ENCODE results near the gene PPIL1. TPM values are rescaled to one million over a fixed set of nuclear protein-coding genes. Genes with fewer than 3 reads are reported as not detected.

The PPIL1 gene
- total and polyA plus RNA-seq, 2 of the 13 experiments (the other 11 are each of a cell fraction or from before 2014, with no cell fraction given), result 74.2 to 144 TPM

GRCh38 chr6:36885461-36886401 is 11.1 kb upstream of the PPIL1 start, which contains the start of gene C6orf89 (continued):
- TF ChIP-seq HIC2 (CRISPR knock-in tag; IDR thresholded peaks at IDR 0.05; ENCODE audit: low read depth) (peak; percentile 31; the same call in 1 of the 2 replicates), RBM22 (optimal IDR thresholded peaks at IDR 0.05; ENCODE audit: low read length) (no peak), MLX (CRISPR knock-in tag; IDR thresholded peaks at IDR 0.05) (0 out of 2 replicates have a peak, but pooled peaks have one; percentile 34), BCLAF1 (IDR thresholded peaks at IDR 0.05) (no peak), MIER2 (CRISPR knock-in tag; IDR thresholded peaks at IDR 0.05) (peak; percentile 74), HMGA1 (CRISPR knock-in tag; conservative IDR thresholded peaks at IDR 0.05) (no peak), CBX1 (IDR thresholded peaks at IDR 0.05; ENCODE audit: low read depth) (no peak), ZNF777 (CRISPR knock-in tag; IDR thresholded peaks at IDR 0.05) (peak; percentile 58; the same call in 1 of the 2 replicates), FOSL1 (CRISPR knock-in tag; IDR thresholded peaks at IDR 0.05; ENCODE audit: borderline replicate concordance) (no peak), CENPX (CRISPR knock-in tag; IDR thresholded peaks at IDR 0.05) (no peak), KDM5B (CRISPR knock-in tag; IDR thresholded peaks at IDR 0.05; ENCODE audit: borderline replicate concordance) (peak; percentile 95; the same call in 1 of the 2 replicates), ZNF18 (CRISPR knock-in tag; IDR thresholded peaks at IDR 0.05; ENCODE audit: insufficient replicate concordance) (peak; percentile 94), GLMP (CRISPR knock-in tag; IDR thresholded peaks at IDR 0.05; ENCODE audit: borderline replicate concordance) (no peak)

All from HepG2 (cell line).